LNCAP (cell line): ENCODE measurements around the gene POGLUT2.

Experiments used
- TF ChIP-seq, protein P1 (sequence below): fragments of 450-650 bp; IDR thresholded peaks from 2 replicates; pipeline ENCODE4 v1.5.1; 2017; ENCODE audit warnings: mild to moderate bottlenecking

POGLUT2 gene

DNA sequence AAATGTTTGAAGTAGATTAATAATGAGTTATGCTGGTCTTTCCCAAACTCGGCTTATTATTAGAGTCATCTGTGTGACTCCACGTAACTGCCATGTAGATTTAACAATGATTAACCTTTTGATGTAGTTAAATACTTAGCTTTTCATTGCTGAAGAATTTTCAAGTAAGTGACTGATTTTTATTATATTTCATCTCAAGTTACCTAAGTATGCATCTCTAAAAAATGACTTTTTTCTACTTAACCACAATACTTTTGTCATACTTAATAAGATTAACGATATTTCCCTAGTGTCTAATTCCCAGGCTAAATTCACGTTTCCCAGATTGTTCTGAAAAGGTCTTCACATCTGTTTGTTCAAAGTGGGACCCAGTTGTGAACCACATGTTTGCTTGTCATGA lies 17.9 kb upstream of the POGLUT2 start:
- TF ChIP-seq, protein P1, sequence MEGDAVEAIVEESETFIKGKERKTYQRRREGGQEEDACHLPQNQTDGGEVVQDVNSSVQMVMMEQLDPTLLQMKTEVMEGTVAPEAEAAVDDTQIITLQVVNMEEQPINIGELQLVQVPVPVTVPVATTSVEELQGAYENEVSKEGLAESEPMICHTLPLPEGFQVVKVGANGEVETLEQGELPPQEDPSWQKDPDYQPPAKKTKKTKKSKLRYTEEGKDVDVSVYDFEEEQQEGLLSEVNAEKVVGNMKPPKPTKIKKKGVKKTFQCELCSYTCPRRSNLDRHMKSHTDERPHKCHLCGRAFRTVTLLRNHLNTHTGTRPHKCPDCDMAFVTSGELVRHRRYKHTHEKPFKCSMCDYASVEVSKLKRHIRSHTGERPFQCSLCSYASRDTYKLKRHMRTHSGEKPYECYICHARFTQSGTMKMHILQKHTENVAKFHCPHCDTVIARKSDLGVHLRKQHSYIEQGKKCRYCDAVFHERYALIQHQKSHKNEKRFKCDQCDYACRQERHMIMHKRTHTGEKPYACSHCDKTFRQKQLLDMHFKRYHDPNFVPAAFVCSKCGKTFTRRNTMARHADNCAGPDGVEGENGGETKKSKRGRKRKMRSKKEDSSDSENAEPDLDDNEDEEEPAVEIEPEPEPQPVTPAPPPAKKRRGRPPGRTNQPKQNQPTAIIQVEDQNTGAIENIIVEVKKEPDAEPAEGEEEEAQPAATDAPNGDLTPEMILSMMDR: no peak

DNA sequence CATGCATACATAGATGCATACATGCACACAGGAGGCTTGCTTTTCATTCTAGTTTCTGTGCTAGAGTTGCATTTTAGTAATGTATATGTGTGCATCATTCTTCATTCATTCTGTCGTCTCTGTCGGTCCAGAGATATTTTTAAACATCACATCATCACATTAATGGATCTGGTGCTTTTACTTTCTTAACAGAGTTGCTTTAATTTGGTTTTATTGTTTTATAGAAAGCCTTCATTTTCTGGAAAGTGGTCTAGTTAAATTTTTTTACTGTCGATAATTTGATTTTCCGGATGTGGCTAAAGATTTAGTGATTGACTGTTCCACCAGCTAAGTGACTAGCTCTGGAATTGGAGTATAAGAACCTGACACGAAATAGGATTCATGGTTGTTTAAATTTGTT lies 17.0 kb upstream of the POGLUT2 start:
- TF ChIP-seq, protein P1: no peak

DNA sequence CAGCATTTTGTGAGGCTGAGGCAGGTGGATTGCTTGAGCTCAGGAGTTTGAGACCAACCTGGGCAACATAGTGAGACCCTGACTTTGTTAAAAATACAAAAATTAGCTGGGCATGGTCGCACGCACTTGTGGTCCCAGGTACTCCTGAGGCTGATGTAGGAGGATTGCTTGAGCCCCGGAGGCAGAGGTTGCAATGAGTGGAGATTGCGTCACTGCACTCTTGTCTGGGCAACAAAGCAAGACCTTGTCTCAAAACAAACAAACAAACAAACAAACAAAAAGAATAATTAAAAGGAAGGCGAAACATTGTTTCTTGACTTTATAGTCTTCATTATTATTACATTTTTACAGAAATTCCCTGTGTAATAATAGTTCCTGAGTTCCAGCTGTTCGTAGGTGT lies 16.0 kb upstream of the POGLUT2 start:
- TF ChIP-seq, protein P1: no peak

DNA sequence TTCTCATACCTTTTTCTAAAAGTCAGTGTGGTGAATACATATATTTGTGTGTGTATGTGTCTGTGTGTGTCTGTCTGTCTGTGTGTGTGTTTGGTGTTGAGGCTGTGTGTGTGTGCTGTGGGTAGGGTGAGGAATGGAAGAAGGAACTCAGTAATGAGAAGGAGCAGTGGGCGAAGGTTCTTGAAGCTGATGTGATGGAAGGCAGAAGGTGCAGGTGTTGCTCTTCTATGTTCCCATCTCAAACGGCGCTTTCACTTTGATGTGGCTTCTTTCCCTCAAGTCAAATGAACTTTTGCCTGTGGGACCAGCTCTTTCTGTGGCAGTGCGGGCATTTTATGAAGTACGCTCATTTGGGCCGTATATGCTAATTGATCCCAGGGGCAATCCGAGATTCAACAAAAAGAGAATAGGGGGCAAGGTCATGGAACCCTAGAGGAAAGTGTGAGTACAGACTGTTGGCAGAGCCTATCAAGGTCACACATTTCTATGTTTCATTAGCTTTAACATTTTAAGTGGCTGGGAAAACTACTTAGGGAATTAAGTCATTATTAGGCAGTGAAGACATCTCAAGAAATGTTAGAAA lies 15.3 kb upstream of the POGLUT2 start:
- TF ChIP-seq, protein P1: no peak

DNA sequence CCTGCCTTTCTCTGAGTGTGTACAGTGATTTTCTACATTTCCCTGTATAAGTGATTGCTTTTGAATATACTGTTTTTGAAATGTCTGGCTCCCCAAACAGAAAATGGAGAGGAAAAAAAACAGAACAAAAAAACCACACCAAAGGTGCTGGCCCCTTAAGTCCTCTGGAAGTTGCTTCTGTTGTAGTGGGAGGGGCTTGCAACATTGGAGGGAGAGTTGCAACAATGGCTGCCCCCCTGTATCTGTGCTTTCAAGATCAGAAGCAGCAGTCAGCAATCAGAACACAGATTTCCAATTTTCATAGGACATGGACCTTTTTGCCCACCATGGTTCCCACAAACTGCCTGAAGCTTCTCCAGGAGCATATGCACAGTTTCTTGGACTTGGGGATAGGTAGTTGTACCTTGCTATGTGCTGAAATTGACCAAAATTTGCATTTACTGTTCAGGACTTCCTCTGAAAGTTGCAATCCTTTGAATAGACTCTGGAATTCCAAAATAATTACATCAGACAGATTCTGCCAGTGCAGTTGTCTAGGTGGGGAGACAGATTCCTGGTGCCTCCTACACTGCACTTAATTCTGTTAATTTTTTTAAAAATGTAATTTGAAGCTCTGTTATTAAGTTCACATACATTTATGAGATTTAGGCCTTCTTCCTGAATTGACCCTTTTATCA lies 14.0 kb upstream of the POGLUT2 start:
- TF ChIP-seq, protein P1: no peak

DNA sequence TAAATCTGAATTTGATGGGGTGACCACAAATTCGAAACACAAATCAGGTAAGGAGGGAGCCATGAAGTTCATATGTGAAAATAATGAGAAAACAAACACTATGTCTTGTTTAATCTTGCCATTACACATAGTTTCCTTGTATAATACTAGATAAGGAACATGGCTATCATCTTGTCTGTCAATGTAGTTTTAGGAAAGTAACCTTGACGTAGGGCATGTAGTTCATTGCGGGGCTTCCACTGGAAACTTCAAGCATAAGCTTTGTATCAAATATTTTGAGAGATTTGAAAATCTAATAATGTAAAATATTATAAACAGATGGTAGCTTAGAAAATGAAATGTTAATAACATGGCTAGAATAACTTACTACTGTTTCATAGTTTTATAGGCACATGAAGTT lies 8.9 kb upstream of the POGLUT2 start:
- TF ChIP-seq, protein P1: no peak

DNA sequence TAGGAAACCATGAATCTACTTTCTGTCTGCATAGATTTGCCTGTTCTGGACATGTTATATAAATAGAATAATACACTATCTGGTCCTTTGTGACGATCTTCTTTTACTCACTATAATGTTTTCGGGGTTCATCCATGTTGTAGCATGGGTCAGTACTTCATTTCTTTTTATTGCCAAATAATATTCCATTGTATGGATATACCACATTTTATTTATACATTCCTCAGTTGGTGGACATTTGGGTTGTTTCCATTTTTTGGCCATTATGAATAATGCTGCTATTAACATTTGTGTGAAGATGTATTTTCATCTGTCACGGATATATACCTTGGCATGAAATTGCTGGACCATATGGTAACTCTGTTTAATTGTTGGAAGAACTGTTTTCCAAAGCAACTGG lies 6.9 kb upstream of the POGLUT2 start:
- TF ChIP-seq, protein P1: no peak
